Activated naive CD4-positive, alpha-beta T cell treated with anti-CD3 and anti-CD28 coated beads for 36 hours (primary cell): ENCODE results near the gene VMP1. TPM values are rescaled to one million over a fixed set of nuclear protein-coding genes. Genes with fewer than 3 reads are reported as not detected.
A peak's percentile ranks its signal among the peaks of the same experiment; 100 is the strongest.
"Not testable (repeated sequence)": the region's sequence is repeated elsewhere in the genome, so short reads cannot be mapped to it uniquely, and the experiment has no call there.

ENCODE experiments used
- CTCF ChIA-PET: fragments of 350-600 bp; sonication (Branson Sonifier 250); formaldehyde crosslinking; loops from one replicate; lab custom pipeline; 2021; ENCODE audit warnings: antibody characterized with exemption; lab: Charles Lee
- DNase-seq: peaks from one replicate; pipeline ENCODE4 v3.0.0-alpha.2; 2020
- H3K27ac Mint-ChIP-seq: one replicate; pipeline ENCODE4 v1.8.0; 2021; ENCODE audit warnings: mild to moderate bottlenecking, mixed read lengths
- H3K27me3 Mint-ChIP-seq: one replicate; pipeline ENCODE4 v1.8.0; 2021; ENCODE audit warnings: low read depth, mixed read lengths
- H3K36me3 Mint-ChIP-seq: one replicate; pipeline ENCODE4 v1.8.0; 2021; ENCODE audit warnings: low read depth, mixed read lengths
- H3K4me1 Mint-ChIP-seq: one replicate; pipeline ENCODE4 v1.8.0; 2021; ENCODE audit warnings: low read depth, mixed read lengths
- H3K4me3 Mint-ChIP-seq: one replicate; pipeline ENCODE4 v1.8.0; 2021; ENCODE audit warnings: mild to moderate bottlenecking, moderate library complexity, mixed read lengths
- H3K9me3 Mint-ChIP-seq: one replicate; pipeline ENCODE4 v1.8.0; 2021; ENCODE audit warnings: mixed read lengths
- intact Hi-C: fragments of 100-400 bp; cut with micrococcal nuclease; formaldehyde crosslinking; loops from one replicate; pipeline ENCODE4 v1.15.1; 2023
- total RNA-seq, 2 experiments: library from RNA; stranded (reverse); gene quantifications; one replicate each; pipeline ENCODE4 v1.2.3, GENCODE V29; 2021

The VMP1 gene
- total RNA-seq, 2 experiments from 2014 or later = 423 to 438 TPM

- Mint-ChIP-seq H3K27me3 (no peaks in the 10 kb centered on the region), H3K4me1 (peaks cover 64% of the 10 kb centered on the region)
Measured at GRCh38 chr17:59766491-59766890, 59.0 kb downstream of the VMP1 start.

GRCh38 chr17:59767176-59767575, 59.7 kb downstream of the VMP1 start:
- Mint-ChIP-seq H3K4me1 (peaks cover 58% of the 10 kb centered on the region), H3K9me3 (no peaks in the 10 kb centered on the region), H3K4me3 (no peak overlapping the region), H3K27ac (no peak overlapping the region), H3K36me3 (peaks cover 30% of the 10 kb centered on the region), H3K27me3 (no peaks in the 10 kb centered on the region)
- CTCF ChIA-PET = no interaction called here
- intact Hi-C loops = loop anchor here (10.0 kb wide), 1 partner anchor 1432 kb away; no protein-coding TSS in a partner anchor
- no peak for DNase-seq

More at GRCh38 chr17:59766491-59766890, 59.0 kb downstream of the VMP1 start:
- intact Hi-C loops = loop anchor here (10.0 kb wide), 1 partner anchor 1432 kb away; no protein-coding TSS in a partner anchor
- no peak overlapping the region for H3K4me3 Mint-ChIP-seq
- CTCF ChIA-PET = no interaction called here
- H3K27ac Mint-ChIP-seq = peak overlapping the region; percentile 66
- DNase-seq = no peak
- H3K36me3 Mint-ChIP-seq = peaks cover 30% of the 10 kb centered on the region
- no peaks in the 10 kb centered on the region for H3K9me3 Mint-ChIP-seq

DNA sequence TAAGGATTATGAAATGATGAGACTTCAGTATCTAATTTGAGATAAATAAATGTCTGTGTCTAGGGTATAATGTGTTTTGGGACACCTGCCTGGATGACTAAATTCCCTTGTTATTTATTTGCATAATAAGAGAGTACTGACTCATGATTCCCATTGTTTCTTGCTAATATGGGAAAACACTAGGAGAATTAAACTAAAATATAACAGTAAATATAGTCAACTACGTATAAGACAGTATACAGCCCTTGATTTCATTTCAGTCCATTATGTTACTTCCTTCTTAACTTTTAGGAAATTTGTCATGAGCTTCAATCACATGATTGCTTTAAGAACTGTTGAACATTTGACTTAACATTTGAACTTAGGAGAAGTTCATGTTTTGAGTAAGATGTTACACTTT, 62.4 kb downstream of the VMP1 start:
- H3K27ac Mint-ChIP-seq = peak overlapping the region; percentile 66
- H3K27me3 Mint-ChIP-seq = no peaks in the 10 kb centered on the region
- no peak for DNase-seq
- no peaks in the 10 kb centered on the region for H3K9me3 Mint-ChIP-seq
- CTCF ChIA-PET = no interaction called here
- H3K36me3 Mint-ChIP-seq = peaks cover 32% of the 10 kb centered on the region
- intact Hi-C loops = loop anchor here (1.0 to 10.0 kb wide), 2 partner anchors 9 to 1435 kb away; no protein-coding TSS in a partner anchor
- H3K4me1 Mint-ChIP-seq = peaks cover 43% of the 10 kb centered on the region
- no peak overlapping the region for H3K4me3 Mint-ChIP-seq

- intact Hi-C loops = no loop called here
- CTCF ChIA-PET = no interaction called here
- no peak overlapping the region for H3K27ac Mint-ChIP-seq
- no peaks in the 10 kb centered on the region for H3K27me3 Mint-ChIP-seq
- peaks cover 39% of the 10 kb centered on the region for H3K4me1 Mint-ChIP-seq
- DNase-seq = no peak
- H3K9me3 Mint-ChIP-seq = no peaks in the 10 kb centered on the region
- H3K36me3 Mint-ChIP-seq = peaks cover 36% of the 10 kb centered on the region
- H3K4me3 Mint-ChIP-seq = no peak overlapping the region
Measured at GRCh38 chr17:59771093-59771492, 63.6 kb downstream of the VMP1 start.

DNA sequence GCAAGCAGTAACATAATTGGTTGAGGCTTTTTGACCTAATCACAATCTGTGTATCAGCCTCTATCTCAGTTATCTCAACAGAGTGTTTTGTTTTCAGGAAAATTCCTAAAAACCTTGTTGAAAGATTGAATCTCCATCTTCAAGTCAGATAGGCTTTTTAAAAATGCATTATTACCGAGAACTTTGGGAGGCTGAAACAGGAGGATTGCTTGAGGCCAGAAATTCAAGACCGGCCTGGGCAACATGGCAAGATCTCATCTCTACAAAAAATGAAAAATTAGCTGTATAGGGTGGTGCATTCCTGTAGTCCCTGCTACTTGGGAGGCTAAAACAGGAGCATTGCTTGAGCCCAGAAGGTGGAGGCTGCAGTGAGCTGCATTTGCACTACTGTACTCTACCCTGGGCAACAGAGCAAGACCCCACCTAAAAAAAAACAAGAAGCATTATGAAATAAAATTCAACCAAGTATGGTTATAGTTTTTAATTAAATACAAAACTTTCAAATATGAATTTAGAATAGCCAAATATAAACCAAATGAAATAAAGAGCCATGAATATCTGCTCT, 68.4 kb downstream of the VMP1 start:
- intact Hi-C loops = no loop called here
- peaks cover 48% of the 10 kb centered on the region for H3K36me3 Mint-ChIP-seq
- no peak overlapping the region for H3K27ac Mint-ChIP-seq
- DNase-seq = no peak
- CTCF ChIA-PET = no interaction called here
- H3K4me3 Mint-ChIP-seq = no peak overlapping the region
- peaks cover 39% of the 10 kb centered on the region for H3K4me1 Mint-ChIP-seq
- peaks cover 7% of the 10 kb centered on the region for H3K9me3 Mint-ChIP-seq
- H3K27me3 Mint-ChIP-seq = no peaks in the 10 kb centered on the region

- DNase-seq = no peak
- H3K27me3 Mint-ChIP-seq = no peaks in the 10 kb centered on the region
- H3K9me3 Mint-ChIP-seq = peaks cover 7% of the 10 kb centered on the region
- no peak overlapping the region for H3K4me3 Mint-ChIP-seq
- H3K36me3 Mint-ChIP-seq = peaks cover 49% of the 10 kb centered on the region
- CTCF ChIA-PET = no interaction called here
- intact Hi-C loops = no loop called here
- peak overlapping the region; percentile 84 for H3K27ac Mint-ChIP-seq
- peaks cover 40% of the 10 kb centered on the region for H3K4me1 Mint-ChIP-seq
Measured at GRCh38 chr17:59776577-59776976, 69.1 kb downstream of the VMP1 start.

- CTCF ChIA-PET = no interaction called here
- intact Hi-C loops = no loop called here
- Mint-ChIP-seq H3K27me3 (no peaks in the 10 kb centered on the region), H3K36me3 (peaks cover 48% of the 10 kb centered on the region), H3K4me1 (peaks cover 42% of the 10 kb centered on the region), H3K9me3 (peaks cover 7% of the 10 kb centered on the region), H3K4me3 (no peak overlapping the region), H3K27ac (peak overlapping the region; percentile 84)
- no peak for DNase-seq
Measured at GRCh38 chr17:59777033-59777432, 69.6 kb downstream of the VMP1 start.

DNA sequence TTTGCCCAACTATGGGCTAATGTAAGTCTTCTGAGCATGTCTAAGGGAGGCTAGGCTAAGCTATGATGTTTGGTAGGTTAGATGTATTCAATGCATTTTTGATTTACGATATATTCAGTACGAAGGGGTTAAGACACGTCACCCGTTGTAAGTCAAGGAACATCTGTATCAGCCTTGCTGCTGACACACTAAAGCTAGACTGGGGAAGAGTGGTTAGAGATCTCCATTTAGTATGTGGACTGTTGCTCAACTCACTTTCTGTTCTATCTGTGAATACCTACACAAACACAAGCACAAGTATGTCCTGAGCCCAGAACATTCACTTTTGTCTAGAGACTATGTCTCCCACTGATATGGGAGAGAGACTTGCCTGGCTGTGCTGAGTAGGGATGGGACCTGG, 71.5 kb downstream of the VMP1 start:
- intact Hi-C loops = loop anchor here (1.0 kb wide), 1 partner anchor 9 kb away; no protein-coding TSS in a partner anchor
- no peaks in the 10 kb centered on the region for H3K27me3 Mint-ChIP-seq
- CTCF ChIA-PET = interaction anchor here (0.6 to 1.9 kb wide), 5 partner anchors 17 to 57 kb away, joined by 3 to 5 read pairs (median 4); no protein-coding TSS in a partner anchor
- H3K9me3 Mint-ChIP-seq = peaks cover 7% of the 10 kb centered on the region
- DNase-seq = no peak
- H3K4me3 Mint-ChIP-seq = no peak overlapping the region
- H3K4me1 Mint-ChIP-seq = peaks cover 59% of the 10 kb centered on the region
- peaks cover 49% of the 10 kb centered on the region for H3K36me3 Mint-ChIP-seq
- H3K27ac Mint-ChIP-seq = peak overlapping the region; percentile 84

GRCh38 chr17:59779521-59779920, 72.1 kb downstream of the VMP1 start:
- Mint-ChIP-seq H3K4me3 (no peak overlapping the region), H3K36me3 (peaks cover 52% of the 10 kb centered on the region), H3K9me3 (peaks cover 7% of the 10 kb centered on the region), H3K4me1 (peaks cover 64% of the 10 kb centered on the region), H3K27me3 (no peaks in the 10 kb centered on the region), H3K27ac (peak overlapping the region; percentile 84)
- intact Hi-C loops = loop anchor here (1.0 kb wide), 1 partner anchor 9 kb away; no protein-coding TSS in a partner anchor
- CTCF ChIA-PET = interaction anchor here (1.0 to 1.9 kb wide), 3 partner anchors 17 to 56 kb away, joined by 3 to 5 read pairs (median 4); no protein-coding TSS in a partner anchor
- no peak for DNase-seq

DNA sequence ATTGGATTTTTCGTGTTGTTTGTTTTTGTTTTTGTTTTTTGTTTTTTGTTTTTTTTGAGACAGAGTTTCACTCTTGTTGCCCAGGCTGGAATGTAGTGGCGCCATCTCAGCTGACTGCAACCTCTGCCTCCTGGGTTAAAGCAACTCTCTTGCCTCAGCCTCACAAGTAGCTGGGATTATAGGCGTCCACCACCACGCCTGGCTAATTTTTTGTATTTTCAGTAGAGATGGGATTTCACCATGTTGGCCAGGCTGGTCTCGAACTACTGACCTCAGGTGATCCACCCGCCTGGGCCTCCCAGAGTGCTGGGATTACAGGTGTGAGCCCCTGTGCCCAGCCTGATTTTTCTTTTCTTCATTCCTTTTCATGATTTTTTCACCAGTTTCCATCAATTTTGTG, 73.1 kb downstream of the VMP1 start:
- Mint-ChIP-seq H3K27ac (peak overlapping the region; percentile 84), H3K4me1 (peaks cover 68% of the 10 kb centered on the region), H3K36me3 (peaks cover 46% of the 10 kb centered on the region)
- H3K4me3 Mint-ChIP-seq, CTCF ChIA-PET, DNase-seq, H3K27me3 Mint-ChIP-seq, H3K9me3 Mint-ChIP-seq: not testable (repeated sequence)
- intact Hi-C loops = loop anchor here (10.0 kb wide), 1 partner anchor 614 kb away; the partner anchor contains the start of gene USP32

GRCh38 chr17:59783221-59784047, 76.0 kb downstream of the VMP1 start:
- CTCF ChIA-PET = interaction anchor here (0.9 to 8.2 kb wide), 4 partner anchors 15 to 30 kb away, joined by 3 to 63 read pairs (median 4); no protein-coding TSS in a partner anchor
- Mint-ChIP-seq H3K4me3 (peak overlapping the region; percentile 73), H3K27ac (peak overlapping the region; percentile 100), H3K27me3 (no peaks in the 10 kb centered on the region), H3K4me1 (peaks cover 75% of the 10 kb centered on the region), H3K36me3 (peaks cover 35% of the 10 kb centered on the region), H3K9me3 (no peaks in the 10 kb centered on the region)
- no peak for DNase-seq
- intact Hi-C loops = loop anchor here (10.0 kb wide), 1 partner anchor 611 kb away; the partner anchor contains the start of gene USP32
